DND-41 (cell line): ENCODE data around the gene RPS3A.
"Not testable (repeated sequence)": the region's sequence is repeated elsewhere in the genome, so short reads cannot be mapped to it uniquely, and the experiment has no call there.

ENCODE experiments used
- ATAC-seq: fragments of 200-7000 bp; cut with Tn5 transposase; 3 replicates; pipeline ENCODE4 v1.9.1; 2021; ENCODE audit warnings: low read depth; ENCODE audit not compliant: insufficient read depth
- DNase-seq: peaks from one replicate; pipeline ENCODE4 v3.0.0-alpha.2; 2020
- H2AFZ ChIP-seq: 2 replicates; pipeline ENCODE4 v1.6.0; 2012; ENCODE audit warnings: low read depth, low read length
- H3K27ac ChIP-seq: 2 replicates; pipeline ENCODE4 v1.5.1; 2012; ENCODE audit warnings: low read length, inconsistent platforms
- H3K27me3 ChIP-seq: fragments of 200-600 bp; sonication (generic); 2 replicates; pipeline ENCODE4 v1.6.0; 2012; ENCODE audit warnings: low read length, mild to moderate bottlenecking, inconsistent platforms; ENCODE audit not compliant: insufficient read depth, poor library complexity
- H3K36me3 ChIP-seq: 2 replicates; pipeline ENCODE4 v1.5.1; 2012; ENCODE audit warnings: low read length, inconsistent platforms; ENCODE audit not compliant: insufficient read depth
- H3K4me1 ChIP-seq: 2 replicates; pipeline ENCODE4 v1.5.1; 2012; ENCODE audit warnings: mild to moderate bottlenecking, low read length; ENCODE audit not compliant: insufficient read depth
- H3K4me2 ChIP-seq: 2 replicates; pipeline ENCODE4 v1.6.0; 2012; ENCODE audit warnings: mild to moderate bottlenecking, moderate library complexity, low read length, inconsistent platforms; ENCODE audit not compliant: insufficient read depth
- H3K4me3 ChIP-seq, 2 experiments: fragments of 200-600 bp in 1 of 2; shearing (Covaris generic) in 1 of 2; 2 replicates each; pipeline ENCODE4 v1.5.1; 2012 to 2016; ENCODE audit warnings: inconsistent platforms in 2 of 2, low read length in 2 of 2, mild to moderate bottlenecking in 2 of 2, low read depth in 1 of 2, moderate library complexity in 1 of 2
- H3K79me2 ChIP-seq: 2 replicates; pipeline ENCODE4 v1.6.0; 2012; ENCODE audit warnings: low read length, inconsistent platforms; ENCODE audit not compliant: insufficient read depth
- H3K9ac ChIP-seq: 2 replicates; pipeline ENCODE4 v1.6.0; 2012; ENCODE audit warnings: low read depth, mild to moderate bottlenecking, inconsistent platforms, low read length, moderate library complexity
- H3K9me3 ChIP-seq: 2 replicates; pipeline ENCODE4 v1.5.1; 2012; ENCODE audit warnings: low read length, moderate library complexity, mild to moderate bottlenecking, inconsistent platforms; ENCODE audit not compliant: insufficient read depth, severe bottlenecking
- H4K20me1 ChIP-seq: 2 replicates; pipeline ENCODE4 v1.6.0; 2012; ENCODE audit warnings: low read length; ENCODE audit not compliant: insufficient read depth
- EZH2 ChIP-seq: IDR thresholded peaks from 3 replicates; pipeline ENCODE4 v1.6.1; 2012; ENCODE audit warnings: borderline replicate concordance, low read depth, mild to moderate bottlenecking, moderate library complexity, low read length, inconsistent platforms; ENCODE audit not compliant: severe bottlenecking
- TF ChIP-seq, protein P1 (sequence below): IDR thresholded peaks from 2 replicates; pipeline ENCODE4 v1.5.1; 2012; ENCODE audit warnings: borderline replicate concordance, low read length, moderate library complexity, mild to moderate bottlenecking; ENCODE audit not compliant: poor library complexity, severe bottlenecking; ENCODE audit errors: extremely low read depth

RPS3A gene

DNA sequence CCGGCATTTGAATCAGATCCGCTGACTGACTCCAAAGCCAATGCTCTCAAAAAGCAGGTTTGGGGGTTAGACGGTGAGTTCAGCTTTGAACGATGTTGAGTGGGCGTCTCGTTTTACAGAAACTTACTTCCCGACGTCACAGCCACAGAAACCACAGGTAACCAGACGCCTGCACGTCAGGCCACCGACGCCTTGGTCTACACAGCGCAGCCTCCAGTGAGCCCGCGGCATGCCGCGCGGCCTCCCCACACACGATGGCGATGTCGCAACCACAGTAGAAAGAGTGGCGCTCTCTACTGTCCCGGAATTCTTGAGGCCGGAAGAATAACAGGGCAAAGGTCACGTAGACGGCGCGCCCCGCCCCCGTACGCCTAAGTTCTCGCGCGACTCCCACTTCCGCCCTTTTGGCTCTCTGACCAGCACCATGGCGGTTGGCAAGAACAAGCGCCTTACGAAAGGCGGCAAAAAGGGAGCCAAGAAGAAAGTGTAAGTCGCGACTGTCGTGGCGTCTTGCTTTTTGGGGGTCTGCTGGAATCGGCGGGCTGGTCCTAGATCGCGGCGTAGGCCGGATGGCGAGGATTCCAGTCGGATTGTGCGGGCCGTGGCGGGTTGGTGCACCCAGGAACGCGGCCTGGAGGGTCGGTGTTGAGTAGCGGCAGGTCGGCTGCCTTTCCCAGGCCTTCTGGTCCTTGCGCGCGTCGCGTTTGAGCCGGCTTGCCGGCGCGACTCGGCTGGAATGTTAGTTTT is at the start of gene RPS3A:
TSS of gene RPS3A (plus strand) at position 400 of the 747 bp plus-strand sequence. CDS start at position 425, 25 bp downstream.
- peaks cover 25% of the 10 kb centered on the region for H3K4me1 ChIP-seq
- peak within 1 kb of the TSS; percentile 73 for H3K4me2 ChIP-seq
- H3K27ac ChIP-seq, result peak within 1 kb of the TSS; percentile 95
- DNase-seq (peak; percentile 97), ATAC-seq (peak; percentile 93)
- peaks cover 44% of the 10 kb centered on the region for H3K79me2 ChIP-seq
- H3K27me3 ChIP-seq, result no peaks in the 10 kb centered on the region
- peak within 1 kb of the TSS; percentile 94 to 96 for H3K4me3 ChIP-seq
- H3K36me3 ChIP-seq, result peaks cover 48% of the 10 kb centered on the region
- peak within 1 kb of the TSS; percentile 97 for H3K9ac ChIP-seq
- no peaks in the 10 kb centered on the region for H3K9me3 ChIP-seq
- peak within 1 kb of the TSS; percentile 80 for H2AFZ ChIP-seq
- peaks cover 39% of the 10 kb centered on the region for H4K20me1 ChIP-seq
- TF ChIP-seq EZH2, result no peak
- TF ChIP-seq, protein P1, sequence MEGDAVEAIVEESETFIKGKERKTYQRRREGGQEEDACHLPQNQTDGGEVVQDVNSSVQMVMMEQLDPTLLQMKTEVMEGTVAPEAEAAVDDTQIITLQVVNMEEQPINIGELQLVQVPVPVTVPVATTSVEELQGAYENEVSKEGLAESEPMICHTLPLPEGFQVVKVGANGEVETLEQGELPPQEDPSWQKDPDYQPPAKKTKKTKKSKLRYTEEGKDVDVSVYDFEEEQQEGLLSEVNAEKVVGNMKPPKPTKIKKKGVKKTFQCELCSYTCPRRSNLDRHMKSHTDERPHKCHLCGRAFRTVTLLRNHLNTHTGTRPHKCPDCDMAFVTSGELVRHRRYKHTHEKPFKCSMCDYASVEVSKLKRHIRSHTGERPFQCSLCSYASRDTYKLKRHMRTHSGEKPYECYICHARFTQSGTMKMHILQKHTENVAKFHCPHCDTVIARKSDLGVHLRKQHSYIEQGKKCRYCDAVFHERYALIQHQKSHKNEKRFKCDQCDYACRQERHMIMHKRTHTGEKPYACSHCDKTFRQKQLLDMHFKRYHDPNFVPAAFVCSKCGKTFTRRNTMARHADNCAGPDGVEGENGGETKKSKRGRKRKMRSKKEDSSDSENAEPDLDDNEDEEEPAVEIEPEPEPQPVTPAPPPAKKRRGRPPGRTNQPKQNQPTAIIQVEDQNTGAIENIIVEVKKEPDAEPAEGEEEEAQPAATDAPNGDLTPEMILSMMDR, result peak; percentile 98

DNA sequence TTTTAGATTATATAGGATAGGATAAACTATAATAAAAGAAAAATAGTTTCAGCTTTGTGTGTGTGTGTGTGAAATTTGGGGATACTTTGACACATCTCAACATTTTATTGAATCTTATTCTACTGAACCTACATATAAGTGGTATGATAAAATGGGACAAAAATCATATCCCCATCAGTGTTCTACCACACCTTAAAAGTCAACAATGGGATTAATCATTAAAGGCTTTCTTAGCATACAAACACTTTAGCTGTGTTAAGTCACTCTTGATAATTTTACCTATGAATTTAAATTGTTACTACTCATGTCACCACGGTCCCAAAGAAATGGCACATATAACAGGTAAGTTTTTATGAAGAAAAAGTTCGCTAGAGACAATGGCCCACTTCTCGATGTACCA is 46.6 kb upstream of the RPS3A start:
- TF ChIP-seq, protein P1, result no peak
- TF ChIP-seq EZH2, result no peak
- H3K4me2 ChIP-seq, result no peak overlapping the region
- H3K36me3 ChIP-seq, result no peaks in the 10 kb centered on the region
- H3K4me3 ChIP-seq, result no peak overlapping the region
- H2AFZ ChIP-seq, result no peak overlapping the region
- H3K79me2 ChIP-seq, result no peaks in the 10 kb centered on the region
- H3K9ac ChIP-seq, result no peak overlapping the region
- DNase-seq (no peak), ATAC-seq (no peak)
- no peaks in the 10 kb centered on the region for H3K4me1 ChIP-seq
- no peak overlapping the region for H3K27ac ChIP-seq
- H3K9me3 ChIP-seq, result no peaks in the 10 kb centered on the region
- no peaks in the 10 kb centered on the region for H3K27me3 ChIP-seq
- no peaks in the 10 kb centered on the region for H4K20me1 ChIP-seq

DNA sequence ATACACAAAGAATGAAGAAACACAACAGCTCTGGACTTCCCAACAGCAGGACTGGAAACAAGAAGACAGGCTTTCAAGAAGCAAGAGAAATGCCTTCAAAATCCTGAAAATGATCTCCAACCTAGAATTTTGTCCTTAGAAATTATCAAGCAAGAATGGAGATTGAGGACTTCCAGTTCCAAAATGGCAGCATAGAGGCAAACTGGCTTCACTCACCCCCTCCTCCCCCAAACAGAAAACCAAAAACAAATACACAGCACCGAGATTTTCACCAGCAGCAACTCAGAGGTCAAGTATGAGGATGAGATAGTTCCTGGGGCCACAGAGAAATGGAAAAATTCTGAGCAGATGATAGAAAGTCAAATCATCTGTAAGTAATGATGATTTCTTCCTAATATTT is 43.9 kb upstream of the RPS3A start:
- Histone ChIP-seq H3K4me1 (no peaks in the 10 kb centered on the region), H3K36me3 (no peaks in the 10 kb centered on the region), H3K27me3 (no peaks in the 10 kb centered on the region), H3K79me2 (no peaks in the 10 kb centered on the region), H3K4me2 (no peak overlapping the region), H2AFZ (no peak overlapping the region; the same call in 1 of the 2 replicates), H3K4me3 (no peak overlapping the region), H3K9ac (no peak overlapping the region), H3K27ac (no peak overlapping the region), H3K9me3 (no peaks in the 10 kb centered on the region), H4K20me1 (no peaks in the 10 kb centered on the region)
- DNase-seq (no peak), ATAC-seq (no peak)
- TF ChIP-seq, protein P1, result no peak
- no peak for TF ChIP-seq EZH2

DNA sequence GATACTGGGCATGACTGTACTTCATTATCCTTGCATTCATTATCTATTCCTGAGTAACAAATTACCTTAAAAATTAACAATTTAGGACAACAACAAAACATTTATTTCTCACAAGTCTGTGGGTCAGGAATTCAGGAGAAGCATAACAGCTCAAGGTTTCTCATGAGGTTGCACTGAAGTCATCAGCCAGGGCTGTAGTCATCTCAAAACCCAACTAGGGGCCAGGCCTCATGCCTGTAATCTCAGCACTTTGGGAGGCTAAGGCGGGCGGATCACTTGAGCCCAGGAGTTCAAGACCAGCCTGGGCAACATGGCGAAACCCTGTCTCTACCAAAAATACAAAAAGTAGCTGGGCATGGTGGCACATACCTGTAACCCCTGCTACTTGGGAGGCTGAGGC is 36.3 kb upstream of the RPS3A start:
- not testable (repeated sequence) for H3K9ac ChIP-seq, H3K27ac ChIP-seq, DNase-seq, H4K20me1 ChIP-seq, ATAC-seq, H3K27me3 ChIP-seq, H3K9me3 ChIP-seq, H3K79me2 ChIP-seq, H3K4me3 ChIP-seq, H3K36me3 ChIP-seq, H3K4me1 ChIP-seq, H3K4me2 ChIP-seq, H2AFZ ChIP-seq
